ENCODE measurements around the gene LRRC18. TPM values are rescaled to one million over a fixed set of nuclear protein-coding genes. Genes with fewer than 3 reads are reported as not detected.

Gene LRRC18
- not detected in 2 replicates for total RNA-seq

- DNase-seq: no peak
Measured at GRCh38 chr10:48939790-48940325, at the start of gene LRRC18. LRRC18 (minus strand) TSS chr10:48939840; CDS start chr10:48914155, 25,685 bp downstream.

- no peak for DNase-seq
Measured at GRCh38 chr10:48985621-48986158, 46.0 kb upstream of the LRRC18 start.

- DNase-seq: no peak
Measured at GRCh38 chr10:48983648-48984351, 44.2 kb upstream of the LRRC18 start.

- no peak for DNase-seq
Measured at GRCh38 chr10:48982584-48982983, 42.9 kb upstream of the LRRC18 start.

- DNase-seq: peak; percentile 67
Measured at GRCh38 chr10:48981310-48981907, 41.8 kb upstream of the LRRC18 start.

- no peak for DNase-seq
Measured at GRCh38 chr10:48978318-48978717, 38.7 kb upstream of the LRRC18 start.

GRCh38 chr10:48976196-48976595 lies 36.6 kb upstream of the LRRC18 start:
- peak; percentile 10 for DNase-seq

GRCh38 chr10:48974510-48975156 lies 35.0 kb upstream of the LRRC18 start:
- no peak for DNase-seq

GRCh38 chr10:48973065-48973464 lies 33.4 kb upstream of the LRRC18 start:
- DNase-seq: peak; percentile 35

GRCh38 chr10:48970654-48971053 lies 31.0 kb upstream of the LRRC18 start:
- DNase-seq: no peak

GRCh38 chr10:48970046-48970445 lies 30.4 kb upstream of the LRRC18 start:
- no peak for DNase-seq

- DNase-seq: no peak
Measured at GRCh38 chr10:48968036-48968435, 28.4 kb upstream of the LRRC18 start.

GRCh38 chr10:48965460-48965859 lies 25.8 kb upstream of the LRRC18 start:
- no peak for DNase-seq

GRCh38 chr10:48964038-48964437 lies 24.4 kb upstream of the LRRC18 start:
- DNase-seq: no peak

GRCh38 chr10:48958598-48959190 lies 19.1 kb upstream of the LRRC18 start:
- no peak for DNase-seq

GRCh38 chr10:48957361-48958151 lies 17.9 kb upstream of the LRRC18 start:
- no peak for DNase-seq

GRCh38 chr10:48951707-48952106 lies 12.1 kb upstream of the LRRC18 start:
- DNase-seq: no peak

GRCh38 chr10:48948470-48949037 lies 8.9 kb upstream of the LRRC18 start:
- DNase-seq: no peak

GRCh38 chr10:48947690-48948469 lies 8.2 kb upstream of the LRRC18 start:
- no peak for DNase-seq

GRCh38 chr10:48946891-48947500 lies 7.4 kb upstream of the LRRC18 start:
- peak; percentile 86 for DNase-seq
